Nucleus accumbens (tissue), 56 donors: ENCODE data around the gene SIRT3.
"Not testable (repeated sequence)": the region's sequence is repeated elsewhere in the genome, so short reads cannot be mapped to it uniquely, and the experiment has no call there.

Experiments
- DNase-seq, 56 donors: peaks; one replicate each; lab custom pipeline; 2025; lab: John Stamatoyannopoulos, UW

SIRT3 gene

DNA sequence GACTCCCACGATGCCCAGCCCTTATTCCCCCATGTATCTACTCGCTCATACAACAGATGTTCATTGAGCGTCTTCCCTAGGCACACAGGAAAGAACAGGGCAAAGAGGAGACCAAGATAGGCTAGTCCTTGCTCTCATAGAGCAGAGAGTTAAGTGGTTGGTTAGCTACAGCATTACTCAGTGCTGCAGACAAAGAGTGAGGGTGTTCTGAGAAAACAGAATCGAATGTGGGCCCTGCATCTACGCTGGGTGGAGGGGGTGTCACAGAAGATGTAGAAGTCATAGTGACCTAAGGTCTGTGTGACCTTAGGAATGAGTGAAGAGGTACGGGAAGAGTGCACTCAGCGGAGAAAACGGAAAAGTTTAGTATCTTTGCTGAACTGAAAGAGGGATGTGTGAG is 12.9 kb upstream of the SIRT3 start:
- no peak for DNase-seq

GRCh38 chr11:244376-244775 is 8.2 kb upstream of the SIRT3 start:
- DNase-seq = no peak

GRCh38 chr11:241634-242033 is 5.5 kb upstream of the SIRT3 start:
- DNase-seq = no peak

- no peak for DNase-seq
Observed at GRCh38 chr11:240315-240714, 4.2 kb upstream of the SIRT3 start.

GRCh38 chr11:238346-238745 is 2.2 kb upstream of the SIRT3 start:
- DNase-seq = not testable (repeated sequence)

DNA sequence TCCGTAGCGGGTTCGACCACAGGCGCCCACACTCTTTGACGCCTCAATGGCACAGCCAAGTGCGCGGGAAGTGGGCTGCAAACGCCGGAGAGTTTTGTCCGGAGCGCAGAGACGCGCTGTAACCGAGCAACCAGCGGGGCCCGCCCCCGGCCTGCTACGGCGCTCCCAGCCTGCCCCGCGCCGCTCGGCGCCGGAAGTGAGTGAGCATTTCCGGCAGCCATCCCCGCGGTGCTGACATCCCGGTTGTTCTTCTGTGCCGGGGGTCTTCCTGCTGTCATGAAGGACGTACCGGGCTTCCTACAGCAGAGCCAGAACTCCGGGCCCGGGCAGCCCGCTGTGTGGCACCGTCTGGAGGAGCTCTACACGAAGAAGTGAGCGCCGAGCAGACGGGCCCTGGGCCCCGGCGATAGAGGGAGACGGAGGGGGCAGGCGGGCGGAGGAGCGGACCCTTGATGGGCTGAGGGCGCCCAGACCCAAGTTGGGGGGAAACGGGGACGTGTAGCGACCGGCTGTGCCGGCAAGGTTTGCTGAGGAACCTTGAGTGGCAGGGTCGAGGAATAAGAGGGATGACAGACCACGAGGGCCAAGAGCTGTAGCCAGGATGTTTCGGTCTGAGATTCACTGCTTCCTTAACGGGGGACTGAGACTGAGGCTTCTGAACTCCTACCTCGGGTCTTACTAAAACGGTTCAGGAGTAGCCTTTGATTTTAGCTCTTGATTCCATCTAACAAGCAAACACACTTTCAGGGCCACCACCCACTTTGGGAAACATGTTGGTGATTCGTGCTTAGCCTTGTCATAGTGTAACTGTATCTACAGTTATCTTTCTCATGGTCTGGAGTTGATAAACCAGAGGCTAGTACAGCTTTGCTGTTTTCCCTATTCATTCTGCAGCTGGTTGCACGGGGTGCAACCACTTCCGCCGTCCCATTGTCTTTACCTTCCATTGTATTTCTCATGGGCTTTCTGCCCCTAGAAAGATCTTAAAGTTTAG is 929 bp upstream of the SIRT3 start, which contains the start of gene PSMD13:
PSMD13 (plus strand) TSS at position 203 of the 994 bp plus-strand sequence; CDS start at position 277, 74 bp downstream.
- DNase-seq = peak in 54 of 56 donors; percentile 28 to 89 (median 78)

GRCh38 chr11:235609-235996 is 539 bp downstream of the SIRT3 start:
- peak in 1 of 56 donors; percentile 57 for DNase-seq

- no peak for DNase-seq
Observed at GRCh38 chr11:235180-235579, 962 bp downstream of the SIRT3 start.

DNA sequence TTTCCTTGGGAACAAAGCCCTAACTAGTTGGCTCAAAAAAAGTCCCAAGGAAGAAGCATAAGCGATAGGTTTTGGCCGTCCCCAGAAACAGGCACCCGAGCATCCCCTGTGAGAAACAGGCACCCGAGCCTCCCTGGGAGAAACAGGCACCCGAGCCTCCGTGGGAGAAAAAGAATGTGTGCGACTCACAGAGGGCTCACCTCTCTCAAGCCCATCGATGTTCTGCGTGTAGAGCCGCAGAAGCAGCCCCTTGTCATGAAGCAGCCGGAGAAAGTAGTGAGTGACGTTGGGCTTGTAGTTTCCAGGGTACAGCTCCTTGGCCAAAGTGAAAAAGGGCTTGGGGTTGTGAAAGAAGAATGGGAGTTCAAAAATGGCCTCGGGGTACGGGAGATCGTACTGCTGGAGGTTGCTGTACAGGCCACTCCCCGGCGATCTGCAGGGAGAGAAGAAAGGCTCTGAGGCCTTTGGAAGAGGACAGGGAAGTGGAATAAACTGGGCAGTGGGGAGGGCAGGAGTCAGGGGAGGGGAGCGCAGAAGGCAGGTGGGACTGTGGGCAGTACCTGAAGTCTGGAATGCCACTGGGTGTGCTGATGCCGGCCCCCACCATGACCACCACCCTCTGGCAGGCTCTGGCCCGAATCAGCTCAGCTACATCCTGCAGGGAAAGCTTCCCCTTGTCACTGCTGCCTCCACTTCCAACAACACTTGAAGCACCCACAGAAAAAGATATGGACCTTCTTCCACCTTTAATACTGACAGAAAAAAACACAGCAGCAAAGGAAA is 3.2 kb downstream of the SIRT3 start:
- DNase-seq = no peak

DNA sequence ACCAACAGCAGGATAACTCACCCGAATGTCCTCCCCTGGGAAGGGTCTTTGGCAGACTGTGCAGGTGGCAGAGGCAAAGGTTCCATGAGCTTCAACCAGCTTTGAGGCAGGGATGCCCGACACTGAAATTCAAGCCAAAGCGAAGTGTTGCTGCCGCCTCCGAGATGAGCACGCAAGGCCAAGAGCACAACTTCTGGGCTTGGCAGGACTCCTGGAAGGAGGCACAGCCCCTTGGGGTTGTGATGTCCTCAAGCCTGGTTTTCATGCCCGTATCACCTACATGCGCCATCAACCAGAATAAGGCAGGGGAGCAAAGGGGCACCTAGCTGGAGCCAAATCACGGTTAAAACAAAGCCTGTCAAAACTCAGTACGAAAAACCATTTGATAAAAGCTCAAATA is 5.7 kb downstream of the SIRT3 start:
- no peak for DNase-seq

DNA sequence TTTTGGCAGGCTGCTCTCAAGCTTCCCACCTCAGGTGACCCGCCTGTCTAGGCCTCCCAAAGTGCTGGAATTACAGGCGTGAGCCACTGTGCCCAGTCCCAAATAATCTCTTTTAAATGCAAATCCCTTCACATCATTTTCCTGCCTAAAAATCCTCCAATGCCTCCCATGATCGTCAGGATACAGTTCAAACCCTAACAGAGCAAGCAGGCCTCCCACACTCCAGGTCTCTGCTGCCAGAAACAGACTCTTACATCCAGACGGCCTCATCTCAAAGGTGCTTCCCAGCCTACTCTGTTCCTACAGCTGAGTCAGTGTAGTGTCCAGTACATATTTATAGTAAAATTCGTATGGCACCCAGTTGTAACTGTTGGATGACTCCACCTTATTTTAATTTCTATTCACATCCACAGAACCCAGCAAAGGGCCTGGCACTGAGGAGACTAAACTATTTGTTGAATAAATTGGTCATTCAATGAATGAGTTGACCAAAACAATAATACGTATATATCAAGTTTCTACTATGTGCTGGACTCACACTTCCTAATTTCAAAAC is 8.2 kb downstream of the SIRT3 start:
- DNase-seq = no peak

- no peak for DNase-seq
Observed at GRCh38 chr11:225734-226453, 10.2 kb downstream of the SIRT3 start.

GRCh38 chr11:224424-224823 is 11.7 kb downstream of the SIRT3 start:
- DNase-seq = no peak

- DNase-seq = no peak
Observed at GRCh38 chr11:223884-224283, 12.3 kb downstream of the SIRT3 start.

DNA sequence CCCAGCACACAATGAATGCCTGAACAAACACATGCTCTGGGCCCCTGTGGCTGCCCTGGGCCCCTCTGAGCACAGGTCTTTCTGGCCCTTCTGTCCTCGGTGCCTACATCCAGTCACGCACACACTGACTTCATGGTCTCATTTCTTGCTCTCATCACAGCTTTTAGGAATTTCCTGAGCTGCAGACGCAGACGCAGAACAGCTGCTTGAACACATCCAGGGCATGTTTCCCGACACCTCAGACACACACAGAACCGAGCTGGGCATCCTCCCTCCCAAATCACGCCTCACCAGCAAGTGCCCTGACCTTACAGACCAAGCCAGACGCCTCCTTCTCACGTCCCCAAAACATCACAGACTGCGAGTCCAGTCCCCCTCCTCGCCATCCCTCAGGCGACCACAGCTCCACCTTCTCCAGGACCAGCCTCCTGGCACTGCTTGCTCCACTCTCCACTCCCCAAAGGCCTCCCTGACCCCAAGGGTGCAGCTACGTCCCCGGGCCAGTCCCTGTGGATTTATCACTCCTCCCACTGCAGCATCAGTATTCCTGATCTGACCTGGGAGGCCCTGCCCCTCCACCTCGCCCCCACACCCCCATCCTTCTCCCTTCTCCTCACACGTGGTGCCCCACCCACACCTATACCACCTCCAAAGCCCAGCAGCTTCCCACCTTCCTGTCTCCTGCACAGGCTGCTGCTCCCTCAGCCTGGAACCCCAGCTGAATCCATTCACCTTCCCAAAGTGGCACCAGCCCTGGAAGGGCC is 12.9 kb downstream of the SIRT3 start:
- DNase-seq = peak in 5 of 56 donors; percentile 12 to 34 (median 15)

DNA sequence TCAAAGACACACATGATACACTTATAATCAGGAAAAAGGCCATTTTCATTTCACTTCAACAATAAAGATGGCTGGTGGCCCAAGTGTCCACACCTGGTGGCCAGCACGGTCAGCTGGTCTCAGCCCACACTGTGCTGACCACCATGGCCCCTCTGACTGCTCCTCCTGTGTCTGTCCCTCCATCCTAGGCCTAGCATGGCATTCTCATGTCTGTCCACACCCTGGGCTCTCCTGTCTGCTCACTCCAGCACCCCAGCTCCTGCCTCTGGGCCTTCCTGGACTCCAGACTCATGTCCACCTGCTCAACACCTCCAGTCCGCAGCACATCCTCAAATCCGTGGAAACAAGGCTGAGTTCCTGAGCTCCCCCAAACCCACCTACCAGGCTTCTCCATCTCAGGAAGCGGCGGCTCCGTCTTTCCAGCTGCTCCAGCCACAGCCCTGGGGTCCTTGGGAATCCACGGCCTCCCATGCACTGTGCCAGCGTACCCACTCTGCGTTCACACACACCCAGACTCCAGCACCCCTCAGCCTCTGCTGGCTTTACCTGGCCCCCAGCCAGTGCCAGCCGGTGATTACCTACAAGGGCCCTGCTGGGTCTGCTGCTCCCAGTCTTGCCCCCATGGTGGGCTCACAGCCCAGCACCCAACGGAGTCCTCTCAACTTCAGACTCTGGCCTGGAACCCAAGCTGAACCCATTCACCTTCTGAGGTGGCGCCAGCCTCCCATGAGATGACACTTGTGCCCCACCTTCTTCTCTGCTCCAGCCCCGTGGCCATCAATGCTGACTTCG is 13.9 kb downstream of the SIRT3 start:
- DNase-seq = no peak

GRCh38 chr11:221539-221938 is 14.6 kb downstream of the SIRT3 start:
- no peak for DNase-seq

GRCh38 chr11:220641-221215 is 15.4 kb downstream of the SIRT3 start:
- DNase-seq = not testable (repeated sequence)
